Ascending aorta (tissue), 2 donors: ENCODE measurements around the gene F2RL3. TPM values are rescaled to one million over a fixed set of nuclear protein-coding genes. Genes with fewer than 3 reads are reported as not detected.

Source experiments
- DNase-seq, 2 donors: peaks; one replicate each; pipeline ENCODE4 v3.0.0-alpha.2; 2019; ENCODE audit warnings: low spot score in 2 of 2
- H3K27ac ChIP-seq, 2 donors: fragments of 200-600 bp; sonication (generic); one replicate each; pipeline ENCODE4 v1.5.1; 2016 to 2017; ENCODE audit warnings: mild to moderate bottlenecking in 1 of 2
- H3K27me3 ChIP-seq: fragments of 200-600 bp; sonication (generic); one replicate; pipeline ENCODE4 v1.5.1; 2017
- H3K36me3 ChIP-seq, 2 donors: fragments of 200-600 bp; sonication (generic); one replicate each; pipeline ENCODE4 v1.5.1; 2016
- H3K4me1 ChIP-seq, 2 donors: fragments of 200-600 bp; sonication (generic); one replicate each; pipeline ENCODE4 v1.5.1; 2016 to 2017; ENCODE audit warnings: mild to moderate bottlenecking in 1 of 2
- H3K4me3 ChIP-seq, 2 donors: fragments of 200-600 bp; sonication (generic); one replicate each; pipeline ENCODE4 v1.5.1; 2016 to 2017; ENCODE audit warnings: mild to moderate bottlenecking in 1 of 2
- H3K9me3 ChIP-seq, 2 donors: fragments of 200-600 bp; sonication (generic); one replicate each; pipeline ENCODE4 v1.5.1; 2016
- intact Hi-C: fragments of 100-400 bp; cut with DNase I; formaldehyde crosslinking; loops from one replicate; pipeline ENCODE4 v1.15.1; 2023
- total RNA-seq: library from RNA; depleted of rRNA; stranded (reverse); fragments of >200 nt; gene quantifications from one replicate; pipeline ENCODE4 v1.1.0, GENCODE V29; 2016
- TF ChIP-seq, protein P1 (sequence below), 3 experiments: fragments of 200-600 bp in 2 of 3; fragments of 450-650 bp in 1 of 3; sonication (generic) in 2 of 3; IDR thresholded peaks; one replicate each; pipeline ENCODE4 v1.5.1; 2016 to 2019; ENCODE audit warnings: antibody characterized with exemption in 3 of 3, mild to moderate bottlenecking in 1 of 3, moderate library complexity in 1 of 3

The F2RL3 gene
- total RNA-seq, 1 donor from 2014 or later, result 7.6 TPM

- Histone ChIP-seq H3K4me3 (no peak overlapping the region), H3K4me1 (no peaks in the 10 kb centered on the region), H3K27me3 (no peaks in the 10 kb centered on the region), H3K36me3 (no peaks in the 10 kb centered on the region), H3K27ac (no peak overlapping the region), H3K9me3 (peaks cover 5 to 41% of the 10 kb centered on the region in 2 donors)
- DNase-seq, result no peak
- TF ChIP-seq, protein P1, sequence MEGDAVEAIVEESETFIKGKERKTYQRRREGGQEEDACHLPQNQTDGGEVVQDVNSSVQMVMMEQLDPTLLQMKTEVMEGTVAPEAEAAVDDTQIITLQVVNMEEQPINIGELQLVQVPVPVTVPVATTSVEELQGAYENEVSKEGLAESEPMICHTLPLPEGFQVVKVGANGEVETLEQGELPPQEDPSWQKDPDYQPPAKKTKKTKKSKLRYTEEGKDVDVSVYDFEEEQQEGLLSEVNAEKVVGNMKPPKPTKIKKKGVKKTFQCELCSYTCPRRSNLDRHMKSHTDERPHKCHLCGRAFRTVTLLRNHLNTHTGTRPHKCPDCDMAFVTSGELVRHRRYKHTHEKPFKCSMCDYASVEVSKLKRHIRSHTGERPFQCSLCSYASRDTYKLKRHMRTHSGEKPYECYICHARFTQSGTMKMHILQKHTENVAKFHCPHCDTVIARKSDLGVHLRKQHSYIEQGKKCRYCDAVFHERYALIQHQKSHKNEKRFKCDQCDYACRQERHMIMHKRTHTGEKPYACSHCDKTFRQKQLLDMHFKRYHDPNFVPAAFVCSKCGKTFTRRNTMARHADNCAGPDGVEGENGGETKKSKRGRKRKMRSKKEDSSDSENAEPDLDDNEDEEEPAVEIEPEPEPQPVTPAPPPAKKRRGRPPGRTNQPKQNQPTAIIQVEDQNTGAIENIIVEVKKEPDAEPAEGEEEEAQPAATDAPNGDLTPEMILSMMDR (IDR thresholded peaks at IDR 0.05), result no peak
- intact Hi-C loops, result no loop called here
Observed at GRCh38 chr19:16915734-16916133, 26.9 kb downstream of the F2RL3 start.

DNA sequence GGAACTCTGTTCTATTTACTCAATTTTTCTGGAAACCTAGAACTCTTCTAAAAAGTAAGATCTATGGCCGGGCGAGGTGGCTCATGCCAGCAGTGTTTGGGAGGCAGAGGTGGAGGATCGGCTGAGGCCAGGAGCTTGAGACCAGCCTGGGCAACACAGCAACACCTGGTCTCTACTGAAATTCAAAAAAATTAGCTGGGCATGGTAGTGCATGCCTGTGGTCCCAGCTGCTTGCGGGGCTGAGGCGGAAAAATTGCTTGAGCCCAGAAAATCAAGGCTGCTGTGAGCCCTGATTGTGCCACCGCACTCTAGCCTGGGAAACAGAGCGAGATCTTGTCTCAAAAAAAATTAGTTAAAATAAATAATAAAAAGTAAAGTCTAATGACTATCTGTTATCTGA is 28.6 kb downstream of the F2RL3 start:
- H3K27me3 ChIP-seq, result no peaks in the 10 kb centered on the region
- no peaks in the 10 kb centered on the region for H3K4me1 ChIP-seq
- intact Hi-C loops, result no loop called here
- H3K27ac ChIP-seq, result no peak overlapping the region
- peaks cover 5 to 37% of the 10 kb centered on the region in 2 donors for H3K9me3 ChIP-seq
- TF ChIP-seq, protein P1 (IDR thresholded peaks at IDR 0.05), result no peak
- no peak for DNase-seq
- no peaks in the 10 kb centered on the region for H3K36me3 ChIP-seq
- no peak overlapping the region for H3K4me3 ChIP-seq

DNA sequence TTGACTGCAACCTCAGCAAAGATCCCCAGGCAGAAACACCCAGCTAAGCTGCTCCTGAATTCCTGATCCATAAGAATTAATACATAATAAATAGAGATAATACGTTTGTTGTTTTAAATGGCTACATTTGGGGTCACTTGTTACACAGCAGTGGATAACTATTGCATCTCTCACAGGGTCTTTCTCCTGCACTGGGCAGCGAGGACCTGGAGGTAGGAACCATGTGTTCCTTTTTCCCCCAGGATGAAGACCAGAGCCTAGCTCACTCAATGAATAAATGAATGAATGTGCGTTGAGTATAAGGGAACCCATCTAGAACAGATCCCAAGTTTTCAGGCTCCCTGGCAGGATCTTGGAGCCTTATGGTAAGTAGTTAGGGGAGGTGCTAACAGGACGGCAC is 30.7 kb downstream of the F2RL3 start:
- Histone ChIP-seq H3K9me3 (peaks cover 0 to 16% of the 10 kb centered on the region in 2 donors), H3K4me3 (no peak overlapping the region), H3K27ac (no peak overlapping the region), H3K27me3 (no peaks in the 10 kb centered on the region), H3K4me1 (no peaks in the 10 kb centered on the region), H3K36me3 (no peaks in the 10 kb centered on the region)
- no peak for DNase-seq
- intact Hi-C loops, result no loop called here
- TF ChIP-seq, protein P1 (IDR thresholded peaks at IDR 0.05), result no peak

GRCh38 chr19:16920816-16921529 is 32.2 kb downstream of the F2RL3 start:
- Histone ChIP-seq H3K4me1 (no peaks in the 10 kb centered on the region), H3K27me3 (no peaks in the 10 kb centered on the region), H3K27ac (no peak overlapping the region), H3K4me3 (no peak overlapping the region), H3K36me3 (no peaks in the 10 kb centered on the region), H3K9me3 (peaks cover 0 to 10% of the 10 kb centered on the region in 2 donors)
- TF ChIP-seq, protein P1 (IDR thresholded peaks at IDR 0.05), result no peak
- intact Hi-C loops, result no loop called here
- DNase-seq, result no peak

DNA sequence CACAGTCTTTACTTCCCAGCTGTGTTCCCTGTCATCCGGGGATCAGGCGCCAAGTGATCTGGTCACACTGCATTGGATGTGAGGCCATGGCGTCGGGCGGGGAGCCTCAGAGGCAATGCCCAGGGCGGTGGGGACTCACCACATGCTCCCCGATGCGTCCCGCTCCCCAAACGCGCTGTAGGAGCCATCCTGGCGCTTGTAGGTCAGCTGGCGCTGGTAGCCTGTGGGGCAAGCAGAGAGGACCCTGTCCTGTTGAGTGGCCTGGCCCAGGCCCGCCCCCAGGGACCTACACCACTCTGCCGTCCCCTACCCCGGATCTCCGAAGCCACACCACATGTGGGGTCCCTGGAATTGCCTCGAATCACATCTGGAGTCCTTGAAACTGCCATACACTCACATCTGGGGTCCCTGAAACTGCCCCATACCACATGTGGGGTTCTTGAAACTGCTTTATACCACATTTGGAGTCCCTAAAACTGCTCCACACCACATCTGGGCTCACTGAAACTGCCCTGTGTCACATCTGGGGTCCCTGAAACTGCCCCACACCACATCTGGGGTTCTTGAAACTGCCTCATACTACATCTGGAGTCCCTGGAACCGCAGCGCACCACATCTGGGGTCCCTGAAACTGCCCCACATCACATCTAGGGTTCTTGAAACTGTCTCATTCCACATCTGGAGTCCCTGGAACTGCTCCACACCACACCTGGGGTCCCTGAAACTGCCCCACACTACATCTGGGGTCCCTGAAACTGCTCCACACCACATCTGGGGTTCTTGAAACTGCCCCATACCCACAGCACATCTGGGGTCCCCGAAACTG is 33.2 kb downstream of the F2RL3 start:
- no peaks in the 10 kb centered on the region for H3K27me3 ChIP-seq
- intact Hi-C loops, result no loop called here
- no peak for DNase-seq
- H3K27ac ChIP-seq, result no peak overlapping the region
- H3K9me3 ChIP-seq, result peaks cover 0 to 10% of the 10 kb centered on the region in 2 donors
- no peaks in the 10 kb centered on the region for H3K36me3 ChIP-seq
- no peak overlapping the region for H3K4me3 ChIP-seq
- TF ChIP-seq, protein P1 (IDR thresholded peaks at IDR 0.05), result no peak
- no peaks in the 10 kb centered on the region for H3K4me1 ChIP-seq
